AG04449 (cell line): ENCODE results near the gene GGCX.

Experiments
- CTCF ChIA-PET: fragments of 350-600 bp; formaldehyde crosslinking; extraction: SDS; loops from one replicate; lab custom pipeline; 2021; ENCODE audit warnings: antibody characterized with exemption; lab: Yijun Ruan, JAX
- POLR2A ChIA-PET: fragments of 400-600, 350-600 bp; formaldehyde crosslinking; extraction: SDS; loops from one replicate; lab custom pipeline; 2020; ENCODE audit warnings: antibody characterized with exemption, inconsistent platforms; lab: Yijun Ruan, JAX
- DNase-seq: peaks from one replicate; pipeline ENCODE4 v3.0.0-alpha.2; 2010; ENCODE audit warnings: low read depth, low spot score
- H3K4me3 ChIP-seq: 2 replicates; pipeline ENCODE4 v1.5.1; 2011; ENCODE audit warnings: low read depth, mild to moderate bottlenecking, control low read depth, low read length
- CTCF ChIP-seq: IDR thresholded peaks from one replicate; pipeline ENCODE4 v1.5.1; 2011; ENCODE audit warnings: mild to moderate bottlenecking, moderate library complexity, low read length, control low read depth, inconsistent platforms; ENCODE audit not compliant: insufficient read depth; ENCODE audit errors: missing control alignments

GGCX gene

GRCh38 chr2:85496436-85496835, 64.9 kb downstream of the GGCX start:
- ChIA-PET CTCF (no interaction called here), POLR2A (no interaction called here)
- H3K4me3 ChIP-seq, result no peak overlapping the region
- TF ChIP-seq CTCF, result no peak
- DNase-seq, result no peak
